PC-9 (cell line): Measurements from ENCODE around the gene FXYD4.

Experiments
- CTCF ChIP-seq: fragments of 200-600 bp; sonication (generic); conservative IDR thresholded peaks from 2 replicates; pipeline ENCODE4 v1.6.1; 2017; ENCODE audit warnings: mixed run types, antibody characterized with exemption, mild to moderate bottlenecking, moderate library complexity
- EZH2 ChIP-seq: fragments of 200-600 bp; sonication (generic); IDR thresholded peaks from 2 replicates; pipeline ENCODE4 v1.8.0; 2017; ENCODE audit warnings: antibody characterized with exemption, low read depth

- no peak for TF ChIP-seq CTCF
- TF ChIP-seq EZH2 = no peak
Measured at GRCh38 chr10:43402176-43402575, 30.7 kb downstream of the FXYD4 start.
